ENCODE measurements around the gene CA11. TPM values are rescaled to one million over a fixed set of nuclear protein-coding genes. Genes with fewer than 3 reads are reported as not detected.

Gene CA11
- total RNA-seq, 1 donor from 2014 or later = 9.6 TPM

GRCh38 chr19:48616491-48617056 is 29.4 kb downstream of the CA11 start:
- TF ChIP-seq CTCF (IDR thresholded peaks at IDR 0.05; ENCODE audit: unreplicated experiment) = no peak
- Mint-ChIP-seq H3K27ac (no peak overlapping the region), H3K36me3 (ENCODE audit: insufficient read depth) (peaks cover 11% of the 10 kb centered on the region), H3K4me1 (ENCODE audit: low read depth) (peaks cover 34% of the 10 kb centered on the region), H3K27me3 (no peaks in the 10 kb centered on the region), H3K4me3 (ENCODE audit: low read depth) (peak overlapping the region; percentile 61), H3K9me3 (ENCODE audit: low read depth) (no peaks in the 10 kb centered on the region)
- no peak for DNase-seq (ENCODE audit: low spot score, unreplicated experiment)

- Mint-ChIP-seq H3K4me3 (ENCODE audit: low read depth) (peak overlapping the region; percentile 61), H3K27me3 (no peaks in the 10 kb centered on the region), H3K4me1 (ENCODE audit: low read depth) (peaks cover 32% of the 10 kb centered on the region), H3K27ac (no peak overlapping the region), H3K36me3 (ENCODE audit: insufficient read depth) (peaks cover 11% of the 10 kb centered on the region), H3K9me3 (ENCODE audit: low read depth) (no peaks in the 10 kb centered on the region)
- no peak for DNase-seq (ENCODE audit: low spot score, unreplicated experiment)
- no peak for TF ChIP-seq CTCF (IDR thresholded peaks at IDR 0.05; ENCODE audit: unreplicated experiment)
Measured at GRCh38 chr19:48616041-48616436, 29.9 kb downstream of the CA11 start.

- no peak for DNase-seq (ENCODE audit: low spot score, unreplicated experiment)
Measured at GRCh38 chr19:48615231-48616040, 30.6 kb downstream of the CA11 start.

GRCh38 chr19:48614436-48615230 is 31.4 kb downstream of the CA11 start, which contains the start of gene FAM83E:
Gene FAM83E (minus strand): TSS chr19:48615076. CDS start chr19:48613372, 1,704 bp downstream.
- no peak for DNase-seq (ENCODE audit: low spot score, unreplicated experiment)
- Mint-ChIP-seq H3K27ac (peak within 1 kb of the TSS; percentile 90), H3K36me3 (ENCODE audit: insufficient read depth) (peaks cover 11% of the 10 kb centered on the region)

More at GRCh38 chr19:48615231-48616040, 30.6 kb downstream of the CA11 start:
- H3K36me3 Mint-ChIP-seq (ENCODE audit: insufficient read depth) = peaks cover 11% of the 10 kb centered on the region
- no peaks in the 10 kb centered on the region for H3K9me3 Mint-ChIP-seq (ENCODE audit: low read depth)
- TF ChIP-seq CTCF (IDR thresholded peaks at IDR 0.05; ENCODE audit: unreplicated experiment) = no peak
- no peaks in the 10 kb centered on the region for H3K27me3 Mint-ChIP-seq
- peaks cover 32% of the 10 kb centered on the region for H3K4me1 Mint-ChIP-seq (ENCODE audit: low read depth)
- peak overlapping the region; percentile 82 for H3K27ac Mint-ChIP-seq
- peak overlapping the region; percentile 44 for H3K4me3 Mint-ChIP-seq (ENCODE audit: low read depth)

More at GRCh38 chr19:48614436-48615230, 31.4 kb downstream of the CA11 start, which contains the start of gene FAM83E:
- Mint-ChIP-seq H3K4me1 (ENCODE audit: low read depth) (peaks cover 30% of the 10 kb centered on the region), H3K9me3 (ENCODE audit: low read depth) (no peaks in the 10 kb centered on the region), H3K27me3 (no peaks in the 10 kb centered on the region), H3K4me3 (ENCODE audit: low read depth) (peak within 1 kb of the TSS; percentile 44)
- TF ChIP-seq CTCF (IDR thresholded peaks at IDR 0.05; ENCODE audit: unreplicated experiment) = no peak
